Stimulated activated CD8-positive, alpha-beta memory T cell treated with anti-CD3 and anti-CD28 coated beads, Interleukin-7, amount 100 ng/mL, for 1 hour (primary cell): ENCODE results near the gene GLB1L.
"Not testable (repeated sequence)": the region's sequence is repeated elsewhere in the genome, so short reads cannot be mapped to it uniquely, and the experiment has no call there.

Experiments used
- DNase-seq, 2 donors: peaks; one replicate each; pipeline ENCODE4 v3.0.0-alpha.2; 2020; ENCODE audit warnings: low read depth in 2 of 2

The GLB1L gene

DNA sequence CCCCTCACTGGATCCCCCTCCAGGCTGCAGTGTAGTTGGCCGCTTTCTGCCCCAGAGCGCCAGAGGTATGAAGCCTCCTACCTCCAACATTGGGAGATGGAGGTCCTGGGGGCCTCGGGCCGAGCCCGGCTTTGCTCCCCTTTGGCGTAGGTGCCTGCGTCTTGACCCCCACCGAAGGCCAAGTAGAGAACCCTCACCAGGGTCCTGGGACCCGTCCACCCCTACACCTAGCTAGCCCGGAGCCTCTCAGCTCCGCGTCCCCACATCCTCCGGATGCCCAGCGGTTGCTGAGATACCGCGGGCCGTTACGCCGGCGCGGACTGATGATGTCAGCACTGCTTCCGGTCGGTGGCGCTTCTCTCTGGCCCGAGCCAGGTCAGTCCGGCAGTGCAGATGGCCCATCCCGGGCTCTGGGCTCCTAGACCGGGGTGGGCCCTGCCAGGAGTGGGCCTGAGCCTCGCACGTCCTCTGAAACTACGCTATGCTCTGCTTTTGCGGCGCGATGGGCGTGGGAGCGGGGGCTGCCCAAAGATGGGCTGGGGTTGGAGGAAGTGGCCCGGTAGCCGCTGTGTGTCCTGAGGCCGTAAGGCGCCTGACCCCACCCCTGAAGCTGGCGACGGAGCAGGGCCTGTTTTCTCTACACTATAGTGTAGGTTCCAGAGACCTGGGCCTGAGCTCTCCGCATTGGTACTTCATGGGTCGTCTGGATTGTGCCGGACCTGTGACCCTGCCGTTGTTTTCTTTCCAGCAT is at the start of gene GLB1L, which contains the start of gene STK16:
GLB1L (minus strand) TSS at position 297 of the 751 bp plus-strand sequence. CDS start 1,871 bp downstream, outside the sequence.
STK16 (plus strand) TSS at position 332 of the 751 bp plus-strand sequence. CDS start 521 bp downstream, outside the sequence.
- DNase-seq: peak; percentile 81 to 83

- DNase-seq: peak; percentile 73 to 82
These were observed 49.4 kb upstream of the GLB1L start for GRCh38 chr2:219294356-219295351.

- DNase-seq: no peak
These were observed 48.5 kb upstream of the GLB1L start for GRCh38 chr2:219293736-219294231.

- DNase-seq: no peak
These were observed 47.4 kb upstream of the GLB1L start for GRCh38 chr2:219292616-219293015.

- DNase-seq: no peak
These were observed 46.8 kb upstream of the GLB1L start for GRCh38 chr2:219291910-219292490.

DNA sequence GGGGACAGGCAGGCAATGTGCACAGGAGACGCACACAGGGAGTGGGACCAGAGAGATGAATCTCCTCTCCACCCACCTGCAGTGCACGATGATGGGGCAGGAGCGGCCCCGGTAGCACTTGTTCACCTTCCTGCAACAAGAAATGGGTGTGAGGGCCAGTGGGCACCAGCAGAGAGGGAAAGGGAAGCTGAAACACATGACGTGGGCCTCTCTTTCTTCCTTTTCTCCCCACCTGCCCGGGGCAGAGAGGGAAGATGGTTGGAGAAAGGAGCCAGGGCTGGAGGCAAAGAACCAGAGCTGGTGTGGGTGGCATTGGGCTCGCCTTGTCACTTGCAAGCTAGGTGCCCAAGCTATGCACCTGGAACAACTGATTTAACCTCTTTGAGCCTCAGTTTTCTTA is 46.1 kb upstream of the GLB1L start:
- no peak for DNase-seq

GRCh38 chr2:219290381-219291171 is 45.3 kb upstream of the GLB1L start:
- DNase-seq: no peak

DNA sequence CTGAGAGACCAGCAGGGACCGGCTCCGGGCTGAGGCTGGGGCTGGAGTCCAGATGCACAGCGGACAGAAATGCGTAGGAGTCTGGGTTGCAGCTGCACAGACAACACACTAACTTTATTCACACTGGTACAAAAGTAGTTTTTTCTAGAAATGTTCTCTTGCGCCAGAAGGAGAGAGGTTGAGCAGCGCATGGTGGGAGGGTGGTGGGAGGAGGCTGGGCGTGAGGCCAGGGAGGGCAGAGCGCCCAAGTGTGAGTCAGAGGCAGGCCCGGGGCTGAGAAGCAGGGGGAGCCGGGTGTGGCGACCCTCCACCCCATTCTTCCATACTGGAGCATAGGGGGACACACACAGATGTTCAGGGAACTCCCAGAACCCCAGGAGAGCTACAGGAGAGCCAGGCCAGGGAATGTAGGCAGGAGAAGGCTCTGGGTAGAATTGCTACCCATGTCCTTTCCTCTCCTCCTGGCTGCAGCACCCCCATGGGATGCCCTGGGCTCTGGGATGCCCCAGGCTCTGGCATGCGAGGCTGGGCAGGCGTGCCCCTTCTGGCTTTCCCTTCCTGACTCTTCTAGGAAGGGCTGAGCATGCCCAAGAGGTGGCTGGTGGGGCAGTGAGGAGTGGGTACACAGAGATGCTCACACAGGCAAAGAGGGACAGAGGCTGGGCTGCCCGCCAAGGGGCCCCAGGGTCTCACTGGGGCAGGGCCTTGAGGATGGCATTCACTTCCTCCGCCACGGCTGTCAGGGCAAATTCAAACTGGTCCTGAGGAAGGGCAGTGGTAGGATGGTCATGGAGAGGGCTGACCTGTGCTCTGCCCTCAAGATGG is 44.5 kb upstream of the GLB1L start:
- DNase-seq: no peak

DNA sequence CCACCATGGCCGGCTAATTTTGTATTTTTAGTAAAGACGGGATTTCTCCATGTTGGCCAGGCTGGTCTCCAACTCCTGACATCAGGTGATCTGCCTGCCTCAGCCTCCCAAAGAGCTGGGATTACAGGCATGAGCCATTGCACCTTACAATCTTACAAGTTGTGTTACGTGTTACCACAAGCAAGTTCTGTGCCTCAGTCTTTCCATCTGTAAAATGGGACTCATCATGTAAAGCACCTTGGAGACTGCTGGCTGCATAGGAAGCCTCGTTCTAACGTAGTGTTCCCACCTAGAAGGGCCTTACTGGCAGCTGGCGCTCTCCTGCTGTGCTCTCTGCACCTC is 43.9 kb upstream of the GLB1L start:
- no peak for DNase-seq

DNA sequence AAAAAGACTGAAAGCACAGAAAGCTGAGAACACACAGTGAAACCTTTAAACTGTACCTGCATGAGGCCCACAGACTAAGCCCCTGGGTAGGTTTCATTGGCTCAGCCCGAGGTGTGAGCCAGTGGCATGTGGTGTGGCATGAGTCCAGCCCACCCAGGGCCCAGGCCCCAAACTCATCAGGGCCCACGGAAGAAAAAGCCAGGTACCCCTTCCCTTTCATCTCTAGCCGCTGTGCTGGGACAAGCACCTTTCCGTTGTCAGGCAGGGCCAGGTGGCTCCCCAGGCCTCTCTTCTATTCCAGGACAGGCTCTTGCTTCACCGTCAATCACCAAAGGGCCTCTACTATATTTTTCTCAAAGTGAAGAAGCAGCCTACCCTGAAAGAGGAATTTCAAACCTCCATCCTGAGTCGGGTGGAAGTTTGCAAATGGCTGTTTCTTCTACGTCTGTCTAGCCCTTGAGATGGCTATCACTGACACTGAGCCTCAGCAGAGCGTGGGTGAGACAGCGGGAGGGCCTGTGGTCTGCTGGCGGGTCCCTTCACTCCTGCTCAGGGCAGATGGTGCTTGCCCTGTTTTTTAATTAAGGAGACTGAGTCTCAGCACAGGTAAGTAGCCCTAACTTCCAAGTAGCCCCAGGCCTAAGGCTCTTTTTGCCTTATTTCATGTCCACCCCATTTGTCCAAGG is 42.5 kb upstream of the GLB1L start:
- DNase-seq: no peak

GRCh38 chr2:219287116-219287440 is 41.8 kb upstream of the GLB1L start:
- DNase-seq: not testable (repeated sequence)

- DNase-seq: no peak
These were observed 41.3 kb upstream of the GLB1L start for GRCh38 chr2:219286436-219287115.

GRCh38 chr2:219285894-219286425 is 40.7 kb upstream of the GLB1L start:
- no peak for DNase-seq

DNA sequence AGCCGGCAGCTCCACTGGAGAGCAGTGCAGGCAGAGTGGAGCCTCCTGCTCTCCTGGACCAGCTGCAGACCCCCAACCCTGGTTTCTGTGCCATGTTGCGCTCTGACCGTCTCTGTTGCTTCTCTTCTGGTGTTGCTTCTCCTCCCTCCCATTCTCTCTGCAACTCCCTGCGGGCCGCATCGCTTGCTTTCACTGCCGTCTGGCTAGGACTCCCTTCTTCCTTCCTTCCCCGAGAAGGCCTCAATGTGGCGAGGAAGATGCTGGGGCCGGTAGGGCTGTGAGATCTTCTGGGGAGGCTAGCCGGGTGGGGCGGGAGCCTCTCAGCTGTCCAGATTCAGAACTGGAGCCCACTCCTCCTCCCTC is 40.1 kb upstream of the GLB1L start:
- no peak for DNase-seq

- no peak for DNase-seq
These were observed 39.5 kb upstream of the GLB1L start for GRCh38 chr2:219284501-219285372.

DNA sequence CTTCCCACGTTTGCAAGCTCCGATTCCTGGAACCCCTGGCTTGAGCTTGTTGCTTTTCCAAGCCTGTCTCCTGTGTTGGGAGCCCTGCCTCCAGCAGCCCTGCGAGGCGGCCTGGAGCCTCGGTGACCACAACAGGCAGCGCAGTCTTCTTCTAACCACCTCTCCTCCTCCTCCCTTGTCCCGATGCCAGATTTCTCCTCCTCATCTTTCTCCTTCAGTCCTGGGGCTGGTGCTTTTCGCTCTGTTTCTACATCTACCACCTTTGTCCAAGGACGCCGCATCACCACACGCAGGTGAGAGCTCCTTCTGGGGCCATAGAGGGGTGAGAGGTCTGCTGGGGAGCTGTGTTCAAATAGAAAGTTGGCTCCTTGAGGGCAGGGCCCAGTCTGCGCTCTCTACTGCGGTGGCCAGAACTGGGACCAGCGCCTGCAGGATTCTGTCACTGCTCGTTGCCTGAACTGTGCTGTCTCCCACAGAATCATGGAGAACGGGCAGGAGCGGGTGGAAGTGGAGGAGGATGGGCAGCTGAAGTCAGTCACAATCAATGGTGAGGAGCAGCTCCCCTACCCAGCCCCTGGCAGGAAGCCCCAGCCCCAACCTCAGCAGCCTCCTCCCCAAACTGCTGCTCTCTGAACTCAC is 37.8 kb upstream of the GLB1L start:
- no peak for DNase-seq

DNA sequence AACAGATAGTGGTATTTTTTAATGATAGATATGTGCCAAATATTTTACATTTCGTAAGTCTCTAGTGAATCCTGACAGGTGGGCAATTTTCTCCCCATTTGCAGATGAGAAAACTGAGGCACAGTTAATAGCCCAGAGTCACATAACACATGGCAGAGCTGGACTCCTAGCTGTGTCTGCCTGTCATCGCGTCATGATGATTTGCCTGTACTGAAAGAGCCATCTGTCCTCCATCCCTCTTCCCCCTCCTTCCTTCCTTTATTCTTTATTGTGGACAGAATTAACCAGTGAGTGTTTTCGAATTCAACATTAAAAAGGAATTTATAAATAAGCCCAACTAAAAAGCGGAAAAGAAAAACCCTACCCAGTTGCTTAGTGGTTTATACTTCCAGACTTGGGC is 37.1 kb upstream of the GLB1L start:
- no peak for DNase-seq

DNA sequence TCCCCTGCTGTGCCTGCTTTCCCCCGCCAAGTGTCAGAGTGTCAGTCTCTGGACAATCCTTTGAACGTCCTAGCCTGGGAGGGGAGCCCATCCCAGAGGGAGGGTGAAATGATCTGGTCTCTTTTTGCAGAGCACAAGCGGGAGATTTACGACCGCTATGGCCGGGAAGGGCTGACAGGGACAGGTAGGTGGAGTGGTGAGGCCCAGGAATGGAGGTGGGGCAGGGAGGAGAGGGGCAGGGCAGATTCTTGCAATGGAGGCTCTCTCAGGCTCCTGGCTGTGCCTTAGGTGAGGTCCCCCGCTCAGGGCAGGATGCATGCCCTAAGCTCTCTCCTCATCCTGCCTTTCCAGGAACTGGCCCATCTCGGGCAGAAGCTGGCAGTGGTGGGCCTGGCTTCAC is 36.3 kb upstream of the GLB1L start:
- DNase-seq: no peak
